Heart right ventricle (tissue), 16 donors: Measurements from ENCODE around the gene RNF8. TPM values are rescaled to one million over a fixed set of nuclear protein-coding genes. Genes with fewer than 3 reads are reported as not detected.

Experiments used
- ATAC-seq, 8 donors: fragments of 200-7000 bp; cut with Tn5 transposase; one replicate each; pipeline ENCODE4 v1.9.1; 2020; ENCODE audit warnings: mild to moderate bottlenecking in 8 of 8, moderate library complexity in 8 of 8, moderate number of reproducible peaks in 1 of 8
- DNase-seq, 2 donors: peaks; one replicate each; pipeline ENCODE4 v3.0.0-alpha.2; 2020
- H3K27ac ChIP-seq, 10 donors: fragments of 200-600 bp; sonication (generic) in 2 of 10; one replicate each; pipeline versions ENCODE4 v1.5.0 to v1.8.0; 2020 to 2022; ENCODE audit warnings: mild to moderate bottlenecking in 3 of 10
- H3K27me3 ChIP-seq, 7 donors: fragments of 200-600 bp; one replicate each; pipeline ENCODE4 v1.8.0; 2021 to 2022; ENCODE audit warnings: mild to moderate bottlenecking in 2 of 7
- H3K36me3 ChIP-seq, 9 donors: fragments of 200-600 bp; sonication (generic) in 1 of 9; one replicate each; pipeline versions ENCODE4 v1.5.0 to v1.8.0; 2020 to 2022; ENCODE audit warnings: mild to moderate bottlenecking in 2 of 9
- H3K4me1 ChIP-seq, 9 donors: fragments of 200-600 bp; sonication (generic) in 1 of 9; one replicate each; pipeline versions ENCODE4 v1.5.0 to v1.8.0; 2020 to 2022; ENCODE audit warnings: mild to moderate bottlenecking in 4 of 9
- H3K4me3 ChIP-seq, 10 donors: fragments of 200-600 bp; sonication (generic) in 2 of 10; one replicate each; pipeline versions ENCODE4 v1.5.0 to v1.8.0; 2020 to 2022; ENCODE audit warnings: mild to moderate bottlenecking in 7 of 10, moderate library complexity in 2 of 10
- H3K9me3 ChIP-seq, 11 donors: fragments of 200-600 bp in 10 of 11; sonication (generic) in 2 of 11; one replicate each; pipeline versions ENCODE4 v1.5.0 to v1.8.0; 2013 to 2022; ENCODE audit warnings: mild to moderate bottlenecking in 2 of 11, control low read depth in 1 of 11, moderate library complexity in 1 of 11
- WGBS, 2 donors: extraction: QIAGEN DNeasy Blood & Tissue Kit; methylation state at CpG; one replicate each; pipeline ENCODE4 v1.1.7; 2013; ENCODE audit warnings: inconsistent platforms in 1 of 2; 5-methylcytosine and 5-hydroxymethylcytosine counted together
- intact Hi-C, 10 donors: fragments of 100-400 bp; cut with DNase I; formaldehyde crosslinking; loops; one replicate each; pipeline versions ENCODE4 v1.11.1 to v1.14.2; 2022
- polyA plus RNA-seq, 2 donors: library from polyadenylated mRNA; stranded (reverse); fragments of 200-250 nt; gene quantifications; one replicate each; pipeline ENCODE4 v1.2.3, GENCODE V29; 2013
- total RNA-seq, 10 donors: library from RNA; stranded (reverse); fragmentation: NEBNext Ultra II Directional in 3 of 10; extraction: Animal tissue kit (Norgen Biotek cat#: 25700) in 3 of 10; gene quantifications; one replicate each; pipeline versions ENCODE4 v1.2.1 to v1.2.4, GENCODE V29; 2021 to 2023
- TF ChIP-seq, protein P1 (sequence below), 9 donors: fragments of 200-600 bp; sonication (generic) in 2 of 9; IDR thresholded peaks; one replicate each; pipeline versions ENCODE4 v1.5.0 to v1.8.0; 2021 to 2022; ENCODE audit warnings: antibody characterized with exemption in 9 of 9, mild to moderate bottlenecking in 5 of 9, moderate library complexity in 1 of 9
- donor health status: Arrhythmogenic right ventricular cardiomyopathy.
- donor health status: ischemic (EF 13 %, LVEDD 7.1; RV severe dilation, severe dysfunction).
- donor health status: healthy with polysubstance abuse.
- donor health status: DM: no; HTN: yes; CAD: no.
- donor health status: DM: no; HTN: no; CAD: no.
- donor health status: ischemic (EF 25% LVEDD 6.9; RV normal size, moderate dysfunction).
- donor health status: ischemic (EF 25% LVEDD 5.7; RV mildly dilated, moderate dysfunction).
- donor health status: healthy.
- donor health status: DM: yes; HTN: yes; CAD: no.
- donor health status: Ischemic cardiomyopathy.
- donor health status: ischemic (EF 35%, LVEDD 5.7; RV mildly dilated, moderate dysfunction).
- donor health status: nonischemic (EF 11% LVEDD 7.7; RV severe dilation, severe dysfunction).
- donor health status: DM: yes; HTN: yes; CAD: no.
- donor health status: PGD.
- donor health status: ischemic (EF 29% LVEDD 5.4; RV normal size, mild dysfunction).
- donor health status: nonischemic (EF 23%, LVEDD 6.1; RV moderate dilation, normal function).

The RNF8 gene
- total and polyA plus RNA-seq, 12 donors: 9.5 to 17.5 (median 14.4) TPM

DNA sequence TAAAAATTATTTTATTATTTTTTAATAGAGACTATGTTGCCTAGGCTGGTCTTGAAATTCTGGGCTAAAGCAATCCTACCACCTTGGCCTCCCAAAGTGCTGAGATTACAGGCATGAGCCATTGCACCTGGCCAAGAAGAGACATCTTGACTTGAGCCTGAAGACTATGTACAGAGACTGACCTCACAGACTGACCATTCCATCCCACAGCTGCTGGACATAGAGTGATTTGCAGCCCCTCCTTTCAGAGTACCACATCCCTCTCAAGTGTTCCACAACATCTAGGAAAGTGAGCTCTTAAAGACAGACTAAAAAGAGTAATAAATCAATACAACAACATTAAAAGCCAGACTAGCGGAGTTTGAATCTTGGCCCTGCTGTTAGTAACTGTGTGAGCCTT lies 39.0 kb downstream of the RNF8 start:
- H3K27me3 ChIP-seq: no peaks in the 10 kb centered on the region
- no peaks in the 10 kb centered on the region for H3K9me3 ChIP-seq
- no peak overlapping the region for H3K4me3 ChIP-seq
- ATAC-seq: no peak
- intact Hi-C loops: no loop called here
- TF ChIP-seq, protein P1, sequence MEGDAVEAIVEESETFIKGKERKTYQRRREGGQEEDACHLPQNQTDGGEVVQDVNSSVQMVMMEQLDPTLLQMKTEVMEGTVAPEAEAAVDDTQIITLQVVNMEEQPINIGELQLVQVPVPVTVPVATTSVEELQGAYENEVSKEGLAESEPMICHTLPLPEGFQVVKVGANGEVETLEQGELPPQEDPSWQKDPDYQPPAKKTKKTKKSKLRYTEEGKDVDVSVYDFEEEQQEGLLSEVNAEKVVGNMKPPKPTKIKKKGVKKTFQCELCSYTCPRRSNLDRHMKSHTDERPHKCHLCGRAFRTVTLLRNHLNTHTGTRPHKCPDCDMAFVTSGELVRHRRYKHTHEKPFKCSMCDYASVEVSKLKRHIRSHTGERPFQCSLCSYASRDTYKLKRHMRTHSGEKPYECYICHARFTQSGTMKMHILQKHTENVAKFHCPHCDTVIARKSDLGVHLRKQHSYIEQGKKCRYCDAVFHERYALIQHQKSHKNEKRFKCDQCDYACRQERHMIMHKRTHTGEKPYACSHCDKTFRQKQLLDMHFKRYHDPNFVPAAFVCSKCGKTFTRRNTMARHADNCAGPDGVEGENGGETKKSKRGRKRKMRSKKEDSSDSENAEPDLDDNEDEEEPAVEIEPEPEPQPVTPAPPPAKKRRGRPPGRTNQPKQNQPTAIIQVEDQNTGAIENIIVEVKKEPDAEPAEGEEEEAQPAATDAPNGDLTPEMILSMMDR (IDR thresholded peaks at IDR 0.05): no peak
- no peaks in the 10 kb centered on the region for H3K4me1 ChIP-seq
- no peak overlapping the region for H3K27ac ChIP-seq
- WGBS, 2 donors: 96 to 100% methylated on average over 1 of the region's 1 CpG
- DNase-seq: no peak
- peaks cover 0 to 67% (median 9%) of the 10 kb centered on the region in 9 donors for H3K36me3 ChIP-seq

DNA sequence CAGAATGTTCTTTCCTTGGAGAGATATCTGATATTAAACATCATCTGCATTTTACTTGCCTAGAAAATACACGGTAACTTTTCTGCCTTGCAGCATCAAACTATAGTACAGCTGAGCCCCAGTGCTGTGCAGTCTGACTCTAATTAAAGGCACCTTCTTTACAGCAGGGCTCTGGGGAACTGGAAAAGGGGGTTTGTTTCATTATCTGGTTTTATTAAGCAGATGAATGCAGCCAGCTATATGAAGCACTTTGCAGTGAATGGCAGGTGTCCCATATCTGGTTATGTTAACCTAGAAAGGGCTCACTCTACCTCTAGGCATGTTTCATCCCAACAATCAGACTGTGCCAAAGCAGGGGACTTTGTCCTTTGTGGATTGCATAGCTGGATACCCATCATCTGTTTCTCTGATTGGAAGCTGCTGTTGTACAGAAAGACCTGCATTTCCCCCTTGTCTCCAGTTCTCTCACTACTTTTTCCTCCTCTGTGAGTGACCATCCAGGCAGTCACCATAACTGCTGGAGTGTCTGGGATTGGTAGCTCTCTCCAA lies 39.7 kb downstream of the RNF8 start:
- Histone ChIP-seq H3K9me3 (no peaks in the 10 kb centered on the region), H3K36me3 (peaks cover 0 to 61% (median 9%) of the 10 kb centered on the region in 9 donors), H3K4me1 (no peaks in the 10 kb centered on the region), H3K27ac (no peak overlapping the region), H3K27me3 (no peaks in the 10 kb centered on the region), H3K4me3 (no peak overlapping the region)
- intact Hi-C loops: no loop called here
- no peak for ATAC-seq
- TF ChIP-seq, protein P1 (IDR thresholded peaks at IDR 0.05): no peak
- WGBS, 2 donors: 83 to 87% methylated on average over 1 of the region's 1 CpG
- DNase-seq: no peak

DNA sequence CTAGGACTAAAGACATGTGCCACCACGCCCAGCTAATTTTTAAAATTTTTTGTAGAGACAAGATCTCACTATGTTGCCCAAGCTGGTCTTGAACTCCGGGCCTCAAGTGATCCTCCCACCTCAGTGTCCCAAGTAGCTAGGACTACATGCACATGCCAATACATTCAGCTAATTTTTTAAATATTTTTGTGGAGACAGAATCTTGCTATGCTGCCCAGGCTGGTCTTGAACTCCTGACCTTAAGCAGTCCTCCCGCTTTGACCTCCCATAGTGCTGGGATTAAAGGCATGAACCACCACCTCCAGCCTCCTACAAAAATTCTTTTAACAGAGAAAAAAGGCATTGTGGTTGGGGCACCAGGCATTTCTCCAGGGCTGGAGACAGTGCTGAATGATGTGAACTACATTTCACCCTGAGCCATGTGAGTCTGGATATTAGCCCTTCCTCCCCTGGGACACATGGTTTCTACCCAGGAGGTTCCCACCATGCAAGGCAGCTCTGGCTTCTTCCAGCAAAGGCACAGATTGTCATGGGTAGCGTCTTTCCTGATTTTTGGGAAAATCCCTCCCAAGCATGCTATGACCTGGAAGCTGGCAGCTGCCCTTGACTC lies 42.9 kb downstream of the RNF8 start:
- DNase-seq: no peak

DNA sequence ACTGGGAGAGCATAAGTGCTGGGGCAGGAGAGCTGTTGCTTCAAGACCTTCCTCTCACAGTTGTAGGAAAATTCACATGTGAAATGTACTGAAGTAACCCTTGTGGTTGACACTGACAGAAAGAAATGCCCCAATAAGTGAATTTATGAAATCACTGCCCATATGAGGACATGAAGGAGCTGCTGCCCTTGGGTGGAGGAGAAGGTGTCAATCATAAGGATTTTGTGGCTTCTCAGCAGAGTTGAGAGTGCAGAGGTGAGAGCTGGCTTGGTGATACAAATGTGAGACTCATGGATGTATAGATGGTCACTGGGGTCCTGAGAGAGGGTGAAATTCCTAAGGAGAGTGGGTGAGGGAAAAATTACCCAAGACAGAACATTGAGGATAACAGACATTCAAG lies 45.3 kb downstream of the RNF8 start:
- intact Hi-C loops: no loop called here
- no peak for ATAC-seq
- Histone ChIP-seq H3K27me3 (no peaks in the 10 kb centered on the region), H3K4me3 (no peak overlapping the region), H3K4me1 (peaks cover 0 to 8% (median 0%) of the 10 kb centered on the region in 9 donors), H3K36me3 (peaks cover 0 to 8% (median 0%) of the 10 kb centered on the region in 9 donors), H3K27ac (no peak overlapping the region), H3K9me3 (no peaks in the 10 kb centered on the region)
- TF ChIP-seq, protein P1 (IDR thresholded peaks at IDR 0.05): no peak
- DNase-seq: no peak

More for the DNA sequence above, 42.9 kb downstream of the RNF8 start:
- TF ChIP-seq, protein P1 (IDR thresholded peaks at IDR 0.05): no peak
- intact Hi-C loops: no loop called here
- WGBS, 2 donors: 80 to 93% methylated on average over 4 of the region's 4 CpGs
- Histone ChIP-seq H3K9me3 (no peaks in the 10 kb centered on the region), H3K27ac (no peak overlapping the region), H3K27me3 (no peaks in the 10 kb centered on the region), H3K4me1 (peaks cover 0 to 5% (median 0%) of the 10 kb centered on the region in 9 donors), H3K36me3 (peaks cover 0 to 31% (median 0%) of the 10 kb centered on the region in 9 donors), H3K4me3 (no peak overlapping the region)
- ATAC-seq: no peak
